ENCODE results near the gene NIPAL4. TPM values are rescaled to one million over a fixed set of nuclear protein-coding genes. Genes with fewer than 3 reads are reported as not detected.

The NIPAL4 gene
- total RNA-seq, 1 donor from 2014 or later = 22.7 TPM

DNA sequence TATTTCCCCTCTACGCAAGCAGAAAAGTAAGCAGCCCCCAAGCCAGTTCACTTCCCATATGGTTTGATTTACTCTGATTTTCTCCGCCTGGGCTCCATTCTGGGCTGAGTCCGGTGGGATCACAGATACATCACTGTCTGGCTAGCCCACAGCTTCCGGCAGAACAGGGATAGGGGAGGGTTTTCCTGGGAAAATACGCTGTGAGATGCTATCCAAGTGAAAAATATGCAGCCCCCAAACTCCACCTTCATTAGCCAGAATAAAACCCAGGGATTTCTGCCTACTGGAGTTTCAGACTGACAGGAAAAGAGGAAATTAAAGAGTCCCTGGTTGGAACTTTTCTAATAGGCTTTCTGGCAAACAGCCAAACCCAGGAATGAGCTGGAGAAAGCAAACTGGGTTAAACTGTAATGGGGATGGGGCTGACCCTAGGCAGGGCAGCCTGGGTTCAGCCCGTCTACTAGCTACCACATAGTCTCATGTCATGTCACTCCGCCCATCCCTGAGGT lies 16.9 kb upstream of the NIPAL4 start:
- TF ChIP-seq, protein P1, sequence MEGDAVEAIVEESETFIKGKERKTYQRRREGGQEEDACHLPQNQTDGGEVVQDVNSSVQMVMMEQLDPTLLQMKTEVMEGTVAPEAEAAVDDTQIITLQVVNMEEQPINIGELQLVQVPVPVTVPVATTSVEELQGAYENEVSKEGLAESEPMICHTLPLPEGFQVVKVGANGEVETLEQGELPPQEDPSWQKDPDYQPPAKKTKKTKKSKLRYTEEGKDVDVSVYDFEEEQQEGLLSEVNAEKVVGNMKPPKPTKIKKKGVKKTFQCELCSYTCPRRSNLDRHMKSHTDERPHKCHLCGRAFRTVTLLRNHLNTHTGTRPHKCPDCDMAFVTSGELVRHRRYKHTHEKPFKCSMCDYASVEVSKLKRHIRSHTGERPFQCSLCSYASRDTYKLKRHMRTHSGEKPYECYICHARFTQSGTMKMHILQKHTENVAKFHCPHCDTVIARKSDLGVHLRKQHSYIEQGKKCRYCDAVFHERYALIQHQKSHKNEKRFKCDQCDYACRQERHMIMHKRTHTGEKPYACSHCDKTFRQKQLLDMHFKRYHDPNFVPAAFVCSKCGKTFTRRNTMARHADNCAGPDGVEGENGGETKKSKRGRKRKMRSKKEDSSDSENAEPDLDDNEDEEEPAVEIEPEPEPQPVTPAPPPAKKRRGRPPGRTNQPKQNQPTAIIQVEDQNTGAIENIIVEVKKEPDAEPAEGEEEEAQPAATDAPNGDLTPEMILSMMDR (IDR thresholded peaks at IDR 0.05; ENCODE audit: insufficient read depth, low read length, poor library complexity, severe bottlenecking) = no peak
- DNase-seq (ENCODE audit: low read depth) = no peak
- Histone ChIP-seq H3K27me3 (ENCODE audit: control insufficient read depth, insufficient read depth, low read length) (no peaks in the 10 kb centered on the region), H3K4me3 (ENCODE audit: low read depth, low read length) (no peak overlapping the region), H3K36me3 (ENCODE audit: control insufficient read depth, insufficient read depth, low read length) (no peaks in the 10 kb centered on the region)

DNA sequence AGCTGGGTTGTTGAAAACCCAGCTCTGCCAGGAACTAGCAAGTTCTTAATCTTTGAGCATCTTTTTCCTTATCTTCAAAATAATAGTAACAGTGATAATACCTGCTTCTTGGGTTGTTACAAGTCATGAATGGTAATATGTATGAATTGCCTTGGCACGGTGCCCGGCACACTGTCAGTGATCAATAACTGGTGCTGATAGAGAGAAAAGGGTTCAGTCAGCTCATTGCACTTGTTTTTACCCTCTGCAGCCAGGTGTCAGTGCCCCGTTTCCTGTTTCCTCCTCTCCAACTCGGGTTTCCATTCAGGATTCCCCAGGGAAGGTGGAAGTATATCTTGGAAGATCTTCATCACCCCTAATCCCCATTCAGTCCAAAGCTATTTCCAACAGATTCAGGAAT lies 15.8 kb upstream of the NIPAL4 start:
- no peak for DNase-seq (ENCODE audit: low read depth)
- Histone ChIP-seq H3K36me3 (ENCODE audit: control insufficient read depth, insufficient read depth, low read length) (no peaks in the 10 kb centered on the region), H3K4me3 (ENCODE audit: low read depth, low read length) (no peak overlapping the region), H3K27me3 (ENCODE audit: control insufficient read depth, insufficient read depth, low read length) (no peaks in the 10 kb centered on the region)
- TF ChIP-seq, protein P1 (IDR thresholded peaks at IDR 0.05; ENCODE audit: insufficient read depth, low read length, poor library complexity, severe bottlenecking) = no peak

DNA sequence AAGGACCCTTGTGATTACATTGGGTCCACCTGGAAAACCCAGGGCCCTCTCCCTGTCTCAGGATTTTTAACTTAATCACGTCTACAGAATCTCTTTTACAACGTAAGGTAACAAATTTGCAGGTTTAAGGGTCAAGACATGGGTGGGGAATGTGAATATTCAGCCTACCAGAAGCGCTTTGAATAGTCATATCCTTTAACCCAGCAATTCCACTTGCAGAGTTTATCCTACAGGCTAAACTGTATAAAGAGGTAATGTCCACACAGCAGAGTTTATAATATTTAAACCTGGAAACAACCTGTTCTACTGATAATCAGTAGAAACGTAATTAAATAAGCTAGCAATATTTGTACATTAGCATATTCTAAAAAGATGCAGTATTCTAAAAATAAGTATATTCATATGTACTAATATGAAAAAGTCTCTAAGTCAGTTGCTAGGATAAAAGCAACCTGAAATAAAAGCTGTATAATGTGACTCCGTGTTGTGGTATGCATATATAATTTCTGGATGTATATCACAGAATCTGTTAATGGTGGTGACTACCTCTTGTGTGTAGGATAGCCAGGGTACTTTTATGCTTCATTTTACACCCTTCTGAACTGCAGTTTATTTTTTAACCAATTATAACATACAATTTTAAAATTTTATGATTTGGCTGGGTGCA lies 14.1 kb upstream of the NIPAL4 start:
- H3K36me3 ChIP-seq (ENCODE audit: control insufficient read depth, insufficient read depth, low read length) = no peaks in the 10 kb centered on the region
- DNase-seq (ENCODE audit: low read depth) = no peak
- no peak overlapping the region for H3K4me3 ChIP-seq (ENCODE audit: low read depth, low read length)
- H3K27me3 ChIP-seq (ENCODE audit: control insufficient read depth, insufficient read depth, low read length) = no peaks in the 10 kb centered on the region
- TF ChIP-seq, protein P1 (IDR thresholded peaks at IDR 0.05; ENCODE audit: insufficient read depth, low read length, poor library complexity, severe bottlenecking) = no peak

DNA sequence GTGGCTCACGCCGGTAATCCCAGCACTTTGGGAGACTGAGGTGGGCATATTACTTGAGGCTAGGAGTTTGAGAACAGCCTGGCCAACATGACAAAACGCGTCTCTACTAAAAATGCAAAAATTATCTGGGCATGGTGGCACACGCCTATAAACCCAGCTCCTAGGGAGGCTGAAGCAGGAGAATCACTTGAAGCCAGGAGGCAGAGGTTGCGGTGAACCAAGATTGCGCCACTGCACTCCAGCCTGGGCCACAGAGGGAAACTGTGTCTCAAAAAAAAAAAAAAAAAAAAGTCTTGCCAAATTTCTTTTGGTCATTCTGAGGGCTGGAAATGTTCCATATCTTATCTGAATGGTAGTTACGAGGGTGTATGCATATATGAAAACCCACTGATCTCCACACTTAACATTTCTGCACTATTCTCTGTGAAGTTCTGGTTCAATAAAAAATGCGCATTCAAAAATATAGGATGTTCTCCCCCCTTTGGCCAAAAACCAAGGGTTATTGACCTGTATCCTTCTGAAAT lies 13.5 kb upstream of the NIPAL4 start:
- no peak overlapping the region for H3K4me3 ChIP-seq (ENCODE audit: low read depth, low read length)
- TF ChIP-seq, protein P1 (IDR thresholded peaks at IDR 0.05; ENCODE audit: insufficient read depth, low read length, poor library complexity, severe bottlenecking) = no peak
- no peaks in the 10 kb centered on the region for H3K27me3 ChIP-seq (ENCODE audit: control insufficient read depth, insufficient read depth, low read length)
- DNase-seq (ENCODE audit: low read depth) = no peak
- H3K36me3 ChIP-seq (ENCODE audit: control insufficient read depth, insufficient read depth, low read length) = no peaks in the 10 kb centered on the region

DNA sequence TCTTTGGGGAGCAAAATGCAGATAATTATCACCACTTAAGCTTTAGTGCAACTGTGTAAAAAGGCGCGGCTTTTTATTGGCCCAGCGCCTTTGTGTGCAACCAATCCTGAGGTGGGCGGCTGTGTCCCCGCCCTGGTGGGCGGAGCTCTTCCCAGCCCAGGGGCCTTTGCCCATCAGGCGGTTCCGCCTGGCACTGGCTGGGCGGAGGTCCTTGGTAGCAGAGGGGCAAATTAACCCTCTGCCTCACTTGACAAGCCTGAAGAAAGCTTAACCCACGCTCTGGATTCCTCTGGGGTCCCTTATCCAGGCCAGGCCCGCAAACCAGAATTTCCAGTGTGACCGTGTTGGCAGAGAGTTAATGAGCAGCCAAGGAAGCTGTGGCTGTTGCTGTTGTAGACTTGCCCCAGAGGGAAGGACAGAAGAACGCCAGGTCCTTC lies 12.8 kb upstream of the NIPAL4 start:
- Histone ChIP-seq H3K4me3 (ENCODE audit: low read depth, low read length) (no peak overlapping the region), H3K27me3 (ENCODE audit: control insufficient read depth, insufficient read depth, low read length) (no peaks in the 10 kb centered on the region), H3K36me3 (ENCODE audit: control insufficient read depth, insufficient read depth, low read length) (no peaks in the 10 kb centered on the region)
- TF ChIP-seq, protein P1 (IDR thresholded peaks at IDR 0.05; ENCODE audit: insufficient read depth, low read length, poor library complexity, severe bottlenecking) = no peak
- no peak for DNase-seq (ENCODE audit: low read depth)
